Skeletal muscle cell (primary cell): ENCODE results near the gene L3MBTL3.
"Not testable (repeated sequence)": the region's sequence is repeated elsewhere in the genome, so short reads cannot be mapped to it uniquely, and the experiment has no call there.

ENCODE experiments used
- DNase-seq: peaks from one replicate; pipeline ENCODE4 v3.0.0-alpha.2; 2010; ENCODE audit warnings: low read depth
- H3K4me3 ChIP-seq: 2 replicates; pipeline ENCODE4 v1.5.1; 2011; ENCODE audit warnings: low read depth, mild to moderate bottlenecking, control low read depth, low read length, moderate library complexity

The L3MBTL3 gene

DNA sequence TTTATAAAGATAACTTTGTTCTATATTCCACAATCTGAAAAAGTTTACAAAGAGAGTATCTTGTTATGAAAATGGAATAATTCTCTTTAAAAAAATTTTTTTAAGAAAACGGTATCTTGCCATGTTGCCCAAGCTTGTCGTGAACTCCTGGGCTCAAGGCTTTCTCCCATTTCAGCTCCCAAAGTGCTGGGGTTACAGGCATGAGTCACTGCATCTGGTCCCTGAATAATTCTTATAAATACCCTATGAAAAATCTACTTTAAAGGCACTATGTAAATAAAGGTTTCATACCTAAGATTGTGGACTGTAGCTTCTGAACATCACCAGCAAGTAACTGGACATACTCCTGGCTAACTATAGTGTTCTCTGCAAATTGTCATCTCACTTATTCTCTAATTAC, 144.0 kb downstream of the L3MBTL3 start:
- H3K4me3 ChIP-seq = no peak overlapping the region
- DNase-seq = no peak

DNA sequence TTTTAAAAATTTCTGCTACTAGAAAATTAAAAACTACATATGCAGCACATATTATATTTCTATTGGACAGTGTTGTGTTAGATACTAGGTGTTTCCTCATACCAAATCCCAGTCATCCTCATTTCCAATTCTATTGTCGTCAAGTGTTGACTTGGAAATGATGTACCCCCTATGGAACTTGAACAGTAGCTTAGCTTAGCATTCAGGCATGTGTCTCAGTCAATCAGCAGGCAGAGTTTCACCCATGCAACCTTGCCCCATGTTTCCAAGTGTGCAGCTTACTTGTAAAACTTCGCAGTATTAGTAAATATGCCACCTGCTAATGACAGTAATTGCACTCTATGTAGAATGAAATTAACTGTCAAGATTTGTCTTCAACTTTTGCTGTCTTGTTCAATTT, 144.9 kb downstream of the L3MBTL3 start:
- no peak overlapping the region for H3K4me3 ChIP-seq
- DNase-seq = no peak

DNA sequence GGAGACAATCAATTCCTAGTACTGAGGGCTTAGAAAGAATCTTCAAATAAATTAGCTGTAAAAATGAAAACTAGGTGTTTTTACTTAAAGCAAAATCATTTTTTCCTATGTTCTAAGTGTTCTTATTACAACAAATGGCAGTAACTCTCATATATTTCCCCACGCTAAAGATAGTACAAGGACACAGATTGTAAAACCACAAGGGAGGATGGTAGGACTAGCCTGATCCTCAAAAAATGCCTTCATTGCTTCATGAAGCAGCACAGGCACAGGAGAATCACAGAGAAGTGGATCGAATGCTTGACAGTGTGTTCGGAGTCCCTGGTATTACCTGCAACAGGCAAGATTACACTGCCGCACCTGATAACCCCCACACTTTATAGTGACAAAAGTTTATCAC, 145.9 kb downstream of the L3MBTL3 start:
- DNase-seq = no peak
- H3K4me3 ChIP-seq = no peak overlapping the region

DNA sequence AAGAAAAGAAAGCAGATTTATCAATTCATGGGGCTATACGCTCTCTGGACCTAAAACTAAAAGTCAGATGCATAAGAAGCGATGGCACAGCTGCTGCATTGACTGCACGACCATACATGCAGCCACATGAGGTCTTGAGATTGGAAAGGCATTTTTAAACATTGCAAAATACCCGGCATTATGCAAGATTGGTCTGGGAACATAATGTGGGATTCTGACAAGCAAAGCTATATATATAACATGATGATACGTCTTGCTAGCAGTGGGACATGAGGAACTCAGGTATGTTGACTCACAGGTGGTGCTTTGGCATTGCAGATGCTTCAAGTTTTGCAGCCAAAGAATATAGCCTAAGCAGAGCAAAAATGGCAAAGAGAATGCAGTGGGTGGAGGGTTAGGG, 149.3 kb downstream of the L3MBTL3 start:
- DNase-seq = peak; percentile 70
- H3K4me3 ChIP-seq = no peak overlapping the region

DNA sequence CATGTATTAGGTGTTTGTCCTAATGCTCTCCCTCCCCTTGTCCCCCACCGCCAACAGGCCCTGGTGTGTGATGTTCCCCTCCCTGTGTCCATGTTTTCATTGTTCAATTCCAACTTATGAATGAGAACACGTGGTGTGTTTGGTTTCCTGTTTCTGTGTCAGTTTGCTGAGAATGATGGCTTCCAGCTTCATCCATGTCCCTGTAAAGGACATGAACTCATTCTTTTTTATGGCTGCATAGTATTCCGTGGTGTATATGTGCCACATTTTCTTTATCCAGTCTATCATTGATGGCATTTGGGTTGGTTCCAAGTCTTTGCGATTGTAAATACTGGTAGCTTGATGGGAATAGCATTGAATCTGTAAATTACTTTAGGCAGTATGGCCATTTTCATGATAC, 151.8 kb downstream of the L3MBTL3 start:
- not testable (repeated sequence) for DNase-seq, H3K4me3 ChIP-seq

DNA sequence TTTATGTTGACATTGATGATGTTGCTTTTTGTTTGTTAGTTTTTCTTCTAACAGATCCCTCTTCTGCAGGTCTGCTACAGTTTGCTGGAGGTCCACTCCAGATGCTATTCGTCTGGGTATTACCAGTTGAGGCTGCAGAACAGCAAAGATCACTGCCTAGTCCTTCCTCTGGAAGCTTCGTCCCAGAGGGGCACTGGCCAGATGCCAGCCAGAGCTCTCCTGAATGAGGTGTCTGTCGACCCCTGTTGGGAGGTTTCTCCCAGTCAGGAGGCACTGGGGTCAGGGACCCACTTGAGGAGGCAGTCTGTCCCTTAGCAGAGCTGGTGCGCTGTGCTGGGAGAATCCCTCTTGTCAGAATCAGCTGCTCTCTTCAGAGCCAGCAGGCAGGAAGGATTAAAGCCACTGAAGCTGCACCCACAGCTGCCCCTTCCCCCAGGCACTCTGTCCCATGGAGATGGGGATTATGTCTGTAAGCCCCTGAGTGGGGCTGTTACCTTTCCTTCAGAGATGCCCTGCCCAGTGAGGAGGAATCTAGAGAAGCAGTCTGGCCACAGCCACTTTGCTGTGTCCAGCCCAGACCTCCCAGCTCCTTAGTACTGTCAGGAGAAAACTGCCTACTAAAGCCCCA, 155.1 kb downstream of the L3MBTL3 start:
- DNase-seq = not testable (repeated sequence)

DNA sequence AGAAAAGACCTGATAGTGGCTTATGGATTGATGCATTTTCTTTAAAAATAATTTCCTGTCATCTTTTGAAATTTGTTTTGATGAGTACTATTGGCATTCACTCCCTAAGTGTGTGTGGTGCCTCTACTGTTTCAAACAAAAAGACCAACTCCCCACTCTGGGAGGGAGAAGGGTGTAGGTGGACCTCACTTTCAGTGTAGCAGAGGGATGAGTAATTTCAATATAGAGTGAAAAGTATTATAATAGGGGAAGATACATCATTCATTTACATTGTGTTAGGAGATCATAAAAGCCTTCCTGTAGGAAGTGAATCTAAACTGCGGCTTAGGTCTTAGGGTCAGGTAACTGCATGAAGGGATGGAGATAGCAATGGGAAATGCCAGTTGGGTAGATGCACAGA, 158.0 kb downstream of the L3MBTL3 start:
- DNase-seq = no peak
- H3K4me3 ChIP-seq = no peak overlapping the region

More for the DNA sequence above, 155.1 kb downstream of the L3MBTL3 start:
- H3K4me3 ChIP-seq = not testable (repeated sequence)

DNA sequence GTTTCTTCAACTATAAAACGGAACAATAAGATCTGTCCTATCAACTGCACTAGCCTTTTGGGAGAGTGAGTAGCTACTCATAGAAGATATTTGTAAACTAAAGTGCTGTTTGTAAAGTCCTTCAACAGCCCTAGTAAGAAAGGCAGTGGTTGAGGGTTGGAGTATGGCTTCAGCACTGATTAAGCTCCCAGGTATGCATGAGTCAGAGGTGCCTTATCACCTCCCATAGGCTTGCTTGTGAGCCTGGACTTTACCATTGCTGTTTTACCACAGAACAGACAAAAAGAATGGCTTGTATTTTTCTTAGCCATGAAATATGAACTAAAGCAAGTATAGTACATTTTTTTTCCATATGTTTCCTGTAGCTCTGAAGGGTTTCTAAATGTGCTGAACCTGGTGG, 160.3 kb downstream of the L3MBTL3 start:
- DNase-seq = peak; percentile 84

DNA sequence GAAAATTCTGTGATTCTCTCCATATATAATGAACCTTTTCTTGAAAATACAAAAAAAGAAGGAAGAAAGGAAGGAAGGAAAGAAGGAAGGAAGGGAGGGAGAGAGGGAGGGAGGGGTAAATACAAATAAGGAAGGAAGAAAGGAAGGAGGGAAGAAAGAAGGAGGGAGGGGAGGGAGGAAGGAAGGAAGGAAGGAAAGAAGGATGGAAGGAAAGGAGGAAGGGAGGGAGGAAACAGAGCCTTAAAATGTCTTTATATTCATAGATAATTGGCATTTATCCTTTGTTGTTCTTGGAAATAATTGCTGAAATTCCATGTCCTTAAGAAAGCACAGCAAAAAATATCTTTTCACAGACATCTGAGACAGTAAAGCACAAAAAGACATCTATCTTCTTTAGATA, 164.1 kb downstream of the L3MBTL3 start:
- no peak for DNase-seq
- no peak overlapping the region for H3K4me3 ChIP-seq

More for the DNA sequence above, 160.3 kb downstream of the L3MBTL3 start:
- H3K4me3 ChIP-seq = no peak overlapping the region

DNA sequence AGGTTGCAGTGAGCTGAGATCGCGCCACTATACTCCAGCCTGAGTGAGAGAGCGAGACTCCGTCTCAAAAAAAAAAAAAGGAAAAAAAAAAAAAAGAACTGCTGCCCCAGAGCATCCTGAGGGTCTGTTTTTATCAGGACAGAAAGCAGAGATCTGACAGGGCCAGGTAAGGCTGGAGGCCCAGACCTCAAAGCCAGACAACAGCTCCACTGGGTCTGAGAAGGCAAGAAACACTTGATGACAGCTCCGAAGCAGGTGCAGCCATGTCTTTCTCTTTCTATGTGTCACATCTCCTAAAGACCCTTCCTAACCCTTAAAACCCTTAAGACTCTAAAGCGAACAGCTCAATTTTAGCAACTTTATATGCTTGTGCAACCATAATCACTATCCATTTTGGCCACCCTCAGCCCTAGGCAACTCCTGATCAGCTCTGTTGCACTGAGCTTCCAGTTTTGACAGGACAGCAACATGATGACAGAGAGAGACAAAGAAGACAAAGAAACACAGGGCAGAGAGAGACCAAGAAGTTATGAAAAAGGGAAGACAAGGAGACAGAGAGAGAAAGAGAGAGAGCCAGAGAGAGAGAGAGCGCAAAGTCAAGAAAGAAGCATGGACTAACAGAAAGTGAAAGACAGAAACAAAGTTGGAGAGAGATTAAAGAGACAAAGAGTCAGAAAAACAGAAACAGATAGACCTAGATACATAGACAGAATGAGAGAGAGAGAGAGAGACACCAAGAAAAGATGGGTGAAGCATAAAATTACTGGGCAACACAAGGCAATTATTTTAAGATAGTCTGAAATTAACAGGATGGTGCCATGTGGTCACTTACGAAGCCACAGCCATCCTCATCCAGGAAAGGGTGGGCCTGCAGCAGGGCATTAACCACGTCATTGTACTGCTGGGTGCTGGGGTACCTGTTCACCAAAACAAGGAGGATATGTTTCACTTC, 165.2 kb downstream of the L3MBTL3 start:
- no peak for DNase-seq
- no peak overlapping the region for H3K4me3 ChIP-seq

DNA sequence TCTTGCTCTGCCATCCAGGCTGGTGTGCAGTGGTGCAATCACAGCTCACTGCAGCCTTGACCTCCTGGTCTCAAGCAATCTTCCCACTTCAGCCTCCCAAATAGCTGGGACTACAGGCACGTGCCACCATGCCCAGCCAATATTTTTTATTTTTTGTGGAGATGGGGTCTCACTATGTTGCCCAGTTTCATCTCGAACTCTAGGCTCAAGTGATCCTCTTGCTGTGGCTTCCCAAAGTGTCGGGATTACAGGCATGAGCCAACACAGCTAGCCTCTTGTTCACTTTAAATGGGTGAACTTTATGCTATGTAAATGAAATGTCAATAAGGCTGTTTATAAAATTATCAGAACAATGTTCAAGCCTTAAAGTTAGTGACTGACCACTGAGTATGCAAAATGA, 167.3 kb downstream of the L3MBTL3 start:
- DNase-seq = no peak
- H3K4me3 ChIP-seq = no peak overlapping the region

DNA sequence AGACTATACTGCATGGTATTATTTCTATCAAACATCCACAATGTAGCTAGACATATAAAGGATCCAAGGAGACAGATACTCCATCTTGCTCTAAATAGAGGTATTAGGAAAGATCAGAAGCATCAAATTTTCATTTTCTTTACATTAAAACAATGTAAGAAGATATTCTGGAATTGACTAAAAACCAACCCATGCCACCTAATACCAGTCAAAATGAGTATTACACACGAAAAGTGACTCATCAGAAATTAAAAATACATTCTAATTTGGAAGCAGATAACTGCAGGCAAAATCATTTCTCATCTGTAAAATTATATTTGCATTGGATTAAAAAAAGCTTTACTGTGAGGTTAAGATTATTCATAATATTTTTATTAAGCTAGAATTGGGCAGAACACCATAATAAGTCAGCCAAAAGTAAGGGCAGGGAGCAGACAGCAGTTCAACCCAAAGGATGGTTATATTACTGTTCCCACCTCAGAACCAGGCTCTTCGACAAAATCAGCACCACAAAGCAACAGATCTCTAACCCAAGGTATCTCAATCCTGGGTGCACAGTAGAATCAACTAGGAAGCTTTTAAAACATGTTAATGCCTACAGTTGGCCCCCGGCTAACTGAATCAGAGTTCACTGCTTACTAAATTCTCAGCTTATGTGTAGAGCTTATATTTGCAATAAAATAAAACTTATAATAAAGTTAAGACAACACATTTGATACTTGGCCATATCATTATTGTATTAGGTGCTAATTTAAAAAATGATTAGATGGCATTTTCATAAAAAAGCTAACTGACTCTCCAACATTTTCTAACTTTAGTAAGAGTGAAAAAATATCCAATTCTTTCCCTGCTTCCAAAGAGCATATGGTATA, 169.2 kb downstream of the L3MBTL3 start:
- DNase-seq = no peak
- H3K4me3 ChIP-seq = no peak overlapping the region

DNA sequence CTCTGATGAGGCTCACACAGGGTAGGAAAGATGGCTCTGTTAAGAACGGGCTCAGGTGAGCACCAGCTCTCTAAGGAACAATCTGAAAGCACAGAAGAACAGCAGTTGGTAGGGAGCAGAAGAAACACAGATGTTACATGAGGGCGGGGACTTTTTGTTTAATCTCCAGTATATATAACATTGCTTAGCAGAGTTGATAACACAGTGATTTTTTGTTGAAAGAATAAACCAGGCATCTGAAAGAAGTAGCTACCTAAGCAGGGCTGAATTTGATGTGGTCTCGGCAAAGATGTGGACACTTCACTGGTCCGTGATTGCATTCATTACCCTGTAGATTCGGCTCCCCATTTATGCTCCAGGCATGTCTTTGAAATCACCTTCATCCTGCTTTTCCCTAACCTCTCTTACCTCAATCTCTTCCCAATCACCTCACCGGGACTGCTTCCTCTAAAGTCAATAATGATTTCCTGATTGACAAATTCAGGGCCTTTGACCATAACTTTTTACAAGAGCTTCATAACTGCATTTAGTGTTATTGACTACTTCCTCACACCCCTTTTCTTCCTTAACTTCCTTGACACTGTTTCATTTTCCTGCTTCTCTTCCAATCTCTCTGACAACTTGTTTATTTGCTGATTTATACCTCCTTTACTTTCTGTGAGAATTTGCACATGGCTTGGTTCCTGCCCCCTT, 170.0 kb downstream of the L3MBTL3 start:
- no peak overlapping the region for H3K4me3 ChIP-seq

DNA sequence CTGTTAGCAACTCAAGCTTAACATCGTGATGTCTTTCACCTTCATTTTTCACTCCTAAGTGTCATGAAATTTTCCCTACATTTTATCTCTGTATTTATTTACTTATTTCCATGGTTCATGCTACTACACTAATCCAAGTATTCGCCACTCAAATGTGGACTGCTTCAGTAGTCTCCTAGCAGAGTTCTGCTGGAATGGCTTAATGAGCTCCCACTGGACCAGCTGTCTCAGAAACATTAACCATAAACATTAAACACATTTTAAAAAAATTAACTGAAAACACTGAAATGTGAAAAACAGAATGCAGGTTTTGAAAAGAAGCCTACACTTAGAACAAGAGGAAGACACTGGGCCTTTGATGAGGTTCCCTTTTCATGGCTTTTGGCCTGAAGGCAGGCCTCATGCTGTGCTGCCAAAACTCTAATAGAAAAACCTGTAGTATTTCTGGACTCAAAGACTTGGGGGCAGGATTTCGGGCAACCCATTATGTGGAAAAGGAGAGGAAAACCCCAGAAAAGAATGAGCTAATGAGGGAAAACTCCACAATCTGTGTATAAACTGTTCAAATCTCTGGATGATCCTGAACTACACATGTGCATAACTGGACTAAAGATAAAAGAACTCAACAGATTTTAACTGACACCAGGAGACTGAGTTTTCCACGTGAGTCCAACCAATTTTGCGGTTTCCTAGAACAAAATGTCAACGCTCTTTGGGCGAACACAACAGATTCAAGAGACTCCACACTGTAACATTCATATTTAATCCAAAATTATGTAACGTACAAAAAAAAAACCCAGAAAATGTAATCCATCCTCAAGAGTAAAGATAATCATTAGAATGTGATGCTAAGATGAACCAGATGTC, 171.4 kb downstream of the L3MBTL3 start:
- H3K4me3 ChIP-seq = no peak overlapping the region
- no peak for DNase-seq

More for the DNA sequence above, 170.0 kb downstream of the L3MBTL3 start:
- DNase-seq = no peak
